Activated CD4-positive, alpha-beta T cell treated with anti-CD3 and anti-CD28 coated beads, Interleukin-2, amount 50 U/mL, for 1 hour (primary cell): ENCODE data around the gene SPDYE9.
"Not testable (repeated sequence)": the region's sequence is repeated elsewhere in the genome, so short reads cannot be mapped to it uniquely, and the experiment has no call there.

Source experiments
- DNase-seq: peaks from one replicate; pipeline ENCODE4 v3.0.0-alpha.2; 2020

SPDYE9 gene

GRCh38 chr7:73085938-73086337 is at the start of gene SPDYE9:
Gene SPDYE9 (minus strand): TSS chr7:73086038. CDS start chr7:73084238, 1,800 bp downstream.
- DNase-seq = not testable (repeated sequence)

- not testable (repeated sequence) for DNase-seq
Measured at GRCh38 chr7:73134866-73135265, 49.0 kb upstream of the SPDYE9 start.

GRCh38 chr7:73132651-73133217 is 46.9 kb upstream of the SPDYE9 start:
- not testable (repeated sequence) for DNase-seq

GRCh38 chr7:73130612-73131011 is 44.8 kb upstream of the SPDYE9 start:
- DNase-seq = not testable (repeated sequence)

- DNase-seq = not testable (repeated sequence)
Measured at GRCh38 chr7:73124126-73124525, 38.3 kb upstream of the SPDYE9 start.

- not testable (repeated sequence) for DNase-seq
Measured at GRCh38 chr7:73122778-73123447, 37.1 kb upstream of the SPDYE9 start.

- DNase-seq = not testable (repeated sequence)
Measured at GRCh38 chr7:73118155-73118554, 32.3 kb upstream of the SPDYE9 start.

- DNase-seq = not testable (repeated sequence)
Measured at GRCh38 chr7:73057811-73058210, 28.0 kb downstream of the SPDYE9 start, which contains the start of gene SPDYE11. Gene SPDYE11 (minus strand): TSS chr7:73057911. CDS start chr7:73056111, 1,800 bp downstream.

GRCh38 chr7:73029666-73030065 is 56.2 kb downstream of the SPDYE9 start, which contains the start of gene SPDYE8:
Gene SPDYE8 (minus strand): TSS chr7:73029766. CDS start chr7:73027966, 1,800 bp downstream.
- not testable (repeated sequence) for DNase-seq
